ENCODE data around the gene NAA10.
A peak's percentile ranks its signal among the peaks of the same experiment; 100 is the strongest.

NAA10 gene

DNA sequence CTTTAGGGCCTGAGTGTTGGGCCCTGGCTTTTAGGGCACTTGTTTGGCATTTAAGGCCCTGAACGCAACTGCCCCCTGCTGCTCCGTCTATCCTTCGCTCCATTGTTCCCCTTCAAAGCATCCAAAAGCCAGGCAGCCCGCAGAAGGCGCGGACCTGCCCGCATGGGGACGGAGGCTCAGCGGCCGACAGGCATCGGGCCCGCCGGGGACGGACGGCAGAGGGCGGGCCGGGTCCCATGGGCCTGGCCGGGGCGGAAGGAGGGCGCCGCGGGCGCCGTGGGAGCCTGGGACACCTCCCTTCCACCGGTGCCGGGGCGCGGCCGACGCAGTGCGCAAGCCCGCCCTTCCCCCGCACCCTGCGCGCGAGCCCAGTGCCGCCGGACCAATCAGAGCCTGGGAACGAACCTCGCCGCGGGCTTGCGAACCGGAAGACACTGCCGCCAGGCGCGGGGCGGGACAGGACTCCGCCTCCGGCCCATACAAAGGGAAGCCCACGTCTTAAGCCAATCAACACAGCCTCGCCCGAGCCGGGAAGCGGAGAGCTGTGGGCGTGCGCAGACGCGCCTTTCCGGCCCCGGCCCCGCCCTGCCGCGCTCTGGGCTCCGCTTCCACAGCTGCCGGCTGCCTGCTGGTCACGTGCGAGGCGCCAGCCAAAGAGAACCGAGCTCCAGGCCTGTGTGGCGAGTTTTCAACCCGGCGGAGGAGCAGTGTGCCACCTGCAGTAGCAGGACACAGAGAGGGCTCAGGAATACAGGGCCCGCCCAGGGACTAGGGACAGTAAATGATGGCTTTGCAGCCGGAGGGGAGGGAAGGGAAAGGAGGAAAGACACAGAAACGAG lies 6.7 kb downstream of the NAA10 start:
- DNase-seq = peak; percentile 99

DNA sequence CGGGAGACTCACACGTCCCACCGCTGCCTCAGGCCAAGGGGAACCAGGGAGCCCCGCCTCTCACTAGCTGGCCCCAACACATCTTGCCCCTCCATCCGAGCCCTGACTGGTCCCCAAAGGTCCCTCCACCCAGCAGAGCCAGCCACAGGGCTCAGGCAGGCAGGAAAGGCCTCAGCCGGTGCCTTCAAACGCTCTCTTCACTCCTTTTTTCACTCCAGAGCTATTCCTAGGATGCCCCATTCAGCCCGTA lies 7.2 kb downstream of the NAA10 start:
- DNase-seq = no peak

- DNase-seq = peak; percentile 51 to 87 (median 72)
Observed at GRCh38 chrX:153926858-153927671, 7.8 kb downstream of the NAA10 start.

GRCh38 chrX:153926552-153926857 lies 8.3 kb downstream of the NAA10 start:
- no peak for DNase-seq

GRCh38 chrX:153925739-153926551 lies 8.9 kb downstream of the NAA10 start, which contains the start of gene ARHGAP4:
Gene ARHGAP4 (minus strand): TSS chrX:153926264. CDS start chrX:153926202, 62 bp downstream.
- DNase-seq = peak in 2 of 3 experiments; percentile 63 to 73

DNA sequence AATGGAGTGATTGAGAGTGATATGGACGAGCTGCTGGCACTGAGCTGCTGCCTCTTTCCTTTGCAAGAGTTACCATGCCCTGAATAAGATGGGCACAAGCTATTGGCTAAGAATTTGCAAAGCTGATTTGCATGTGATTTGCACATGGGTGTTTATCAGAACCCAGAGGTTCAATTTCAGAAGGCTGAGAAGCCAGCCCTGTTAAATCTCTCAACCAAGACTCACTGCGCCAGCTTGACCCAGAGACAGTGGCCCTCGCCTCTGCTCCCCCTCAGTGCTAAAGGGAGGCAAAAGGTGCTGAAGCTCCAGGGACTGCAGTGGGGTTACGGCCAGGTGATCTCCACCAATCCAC lies 9.5 kb downstream of the NAA10 start:
- DNase-seq = no peak

GRCh38 chrX:153924149-153924861 lies 10.5 kb downstream of the NAA10 start:
- peak in 1 of 3 experiments; percentile 62 for DNase-seq

GRCh38 chrX:153922932-153923857 lies 11.6 kb downstream of the NAA10 start:
- peak in 1 of 3 experiments; percentile 33 for DNase-seq

DNA sequence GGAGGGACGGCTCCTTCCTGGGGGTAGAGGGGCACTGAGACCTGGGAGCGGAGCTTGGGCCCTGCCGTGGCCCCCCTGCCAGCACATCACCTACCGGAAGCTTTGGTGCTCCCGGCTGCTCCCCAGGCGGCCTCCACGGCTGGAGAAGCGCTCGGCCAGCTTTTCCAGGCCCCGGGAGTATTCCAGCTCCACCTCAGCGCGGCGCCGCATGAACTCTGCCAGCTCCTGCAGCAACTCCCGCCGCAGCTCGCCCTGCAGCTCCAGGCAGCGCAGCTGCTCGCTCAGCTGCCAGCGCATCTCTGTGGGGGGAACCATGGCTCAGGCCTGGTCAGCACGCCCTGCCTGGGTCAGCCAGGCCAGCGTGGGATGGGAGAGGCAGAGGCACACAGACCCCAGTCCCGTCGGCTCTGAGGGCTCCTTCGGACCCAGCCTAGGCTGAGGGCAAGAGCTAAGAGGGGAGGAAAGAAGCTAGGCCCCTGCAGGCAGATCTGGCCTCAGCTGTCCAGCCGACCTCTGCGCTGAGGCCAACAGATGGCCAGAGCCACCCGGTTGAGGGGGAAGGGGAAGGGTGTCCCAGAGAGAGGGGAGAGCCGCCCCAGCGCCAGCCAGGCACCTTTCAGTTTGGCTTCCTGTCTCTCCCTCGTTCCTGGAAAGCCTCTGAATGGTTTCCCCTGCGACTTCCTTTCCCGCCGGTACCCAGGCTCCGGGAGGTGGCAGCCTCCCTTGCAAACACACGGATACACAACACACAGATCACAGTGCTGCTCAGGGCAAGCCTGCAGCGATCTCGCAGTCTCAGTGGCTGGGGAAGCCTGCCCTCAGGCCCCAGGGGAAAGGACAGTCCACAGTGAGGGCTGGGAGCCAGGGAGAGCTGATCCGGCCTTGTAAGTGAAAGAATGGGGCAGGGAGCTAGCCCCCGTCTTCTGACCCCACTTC lies 13.1 kb downstream of the NAA10 start:
- peak in 2 of 3 experiments; percentile 56 to 67 for DNase-seq

DNA sequence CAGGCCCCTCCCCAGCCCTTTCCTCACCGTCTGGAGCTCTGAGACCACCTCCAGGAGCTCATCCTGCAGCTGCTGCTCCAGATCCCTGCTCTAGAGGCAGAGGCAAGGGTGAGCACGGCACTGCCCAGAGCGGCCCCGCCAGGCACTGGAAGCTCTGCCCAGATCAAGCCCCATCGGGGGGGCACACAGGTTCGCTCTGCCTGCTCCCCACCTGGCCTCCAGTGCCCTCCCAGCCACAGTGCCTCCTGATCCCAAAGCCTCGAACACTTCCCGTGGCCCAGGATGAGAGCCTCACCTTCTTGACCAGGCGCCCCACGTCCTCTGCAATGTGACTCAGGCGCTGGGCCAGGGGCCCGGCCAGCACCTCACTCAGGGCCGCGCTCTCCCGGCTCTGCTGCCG lies 13.8 kb downstream of the NAA10 start:
- DNase-seq = no peak

- DNase-seq = no peak
Observed at GRCh38 chrX:153920546-153920945, 14.3 kb downstream of the NAA10 start.

DNA sequence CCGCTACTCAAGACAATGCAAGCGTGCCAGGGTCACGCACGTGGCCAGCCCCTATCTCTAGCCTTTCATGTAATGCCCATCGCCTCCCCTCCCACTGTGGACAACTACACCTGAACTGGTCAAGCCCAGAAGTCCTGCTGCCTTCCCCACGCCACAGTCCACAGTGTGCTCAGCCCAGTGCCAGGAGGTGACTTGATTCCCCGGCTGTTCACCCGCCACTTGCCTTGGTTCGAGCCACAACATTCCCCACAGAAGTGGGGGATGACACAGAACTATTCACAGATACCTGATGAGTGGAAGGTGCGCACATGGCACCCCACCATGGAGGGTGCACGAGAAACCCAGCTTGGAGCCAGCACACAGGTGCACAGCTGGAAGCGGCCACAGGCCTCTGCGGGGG lies 15.6 kb downstream of the NAA10 start:
- no peak for DNase-seq

GRCh38 chrX:153917869-153918268 lies 17.0 kb downstream of the NAA10 start:
- DNase-seq = no peak

DNA sequence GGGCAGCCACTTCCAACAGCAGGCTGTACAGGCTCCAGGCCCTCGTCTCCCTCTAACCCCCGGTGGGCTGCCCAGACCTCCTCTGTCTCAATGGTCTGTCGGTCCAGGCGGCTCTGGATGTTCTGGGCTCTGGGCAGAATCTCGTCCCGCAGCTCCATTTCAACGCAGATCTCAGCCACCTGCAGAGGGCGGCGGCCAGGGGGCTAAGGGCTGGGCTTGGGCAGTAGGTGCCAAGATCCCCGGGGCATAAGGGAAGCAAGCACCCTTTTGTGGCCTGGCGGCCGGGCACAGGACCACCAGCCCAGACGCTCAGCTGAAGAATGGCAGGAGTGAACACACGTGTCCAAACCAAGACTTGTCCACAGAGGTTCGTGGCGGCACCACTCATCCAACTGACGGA lies 21.1 kb downstream of the NAA10 start:
- no peak for DNase-seq

- DNase-seq = no peak
Observed at GRCh38 chrX:153913211-153913610, 21.6 kb downstream of the NAA10 start.

DNA sequence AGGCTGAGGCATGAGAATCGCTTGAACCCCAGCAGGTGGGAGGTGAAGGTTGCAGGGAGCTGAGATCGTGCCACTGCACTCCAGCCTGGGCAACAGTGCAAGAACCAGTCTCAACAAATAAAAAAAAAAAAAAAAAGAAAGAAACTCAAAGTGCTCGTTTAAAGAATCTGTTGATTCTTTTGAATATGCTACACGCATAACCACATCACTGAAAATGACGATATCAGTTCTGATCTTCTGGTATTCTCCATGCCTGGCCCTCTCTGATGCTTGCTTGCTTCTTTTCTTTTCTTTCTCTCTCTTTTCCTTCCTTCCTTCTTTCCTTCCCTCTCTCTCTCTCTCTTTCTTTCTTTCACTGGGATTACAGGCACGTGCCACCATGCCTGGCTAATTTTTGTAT lies 23.0 kb downstream of the NAA10 start:
- DNase-seq = no peak

- no peak for DNase-seq
Observed at GRCh38 chrX:153910446-153910845, 24.4 kb downstream of the NAA10 start.

GRCh38 chrX:153909980-153910360 lies 24.9 kb downstream of the NAA10 start:
- no peak for DNase-seq

DNA sequence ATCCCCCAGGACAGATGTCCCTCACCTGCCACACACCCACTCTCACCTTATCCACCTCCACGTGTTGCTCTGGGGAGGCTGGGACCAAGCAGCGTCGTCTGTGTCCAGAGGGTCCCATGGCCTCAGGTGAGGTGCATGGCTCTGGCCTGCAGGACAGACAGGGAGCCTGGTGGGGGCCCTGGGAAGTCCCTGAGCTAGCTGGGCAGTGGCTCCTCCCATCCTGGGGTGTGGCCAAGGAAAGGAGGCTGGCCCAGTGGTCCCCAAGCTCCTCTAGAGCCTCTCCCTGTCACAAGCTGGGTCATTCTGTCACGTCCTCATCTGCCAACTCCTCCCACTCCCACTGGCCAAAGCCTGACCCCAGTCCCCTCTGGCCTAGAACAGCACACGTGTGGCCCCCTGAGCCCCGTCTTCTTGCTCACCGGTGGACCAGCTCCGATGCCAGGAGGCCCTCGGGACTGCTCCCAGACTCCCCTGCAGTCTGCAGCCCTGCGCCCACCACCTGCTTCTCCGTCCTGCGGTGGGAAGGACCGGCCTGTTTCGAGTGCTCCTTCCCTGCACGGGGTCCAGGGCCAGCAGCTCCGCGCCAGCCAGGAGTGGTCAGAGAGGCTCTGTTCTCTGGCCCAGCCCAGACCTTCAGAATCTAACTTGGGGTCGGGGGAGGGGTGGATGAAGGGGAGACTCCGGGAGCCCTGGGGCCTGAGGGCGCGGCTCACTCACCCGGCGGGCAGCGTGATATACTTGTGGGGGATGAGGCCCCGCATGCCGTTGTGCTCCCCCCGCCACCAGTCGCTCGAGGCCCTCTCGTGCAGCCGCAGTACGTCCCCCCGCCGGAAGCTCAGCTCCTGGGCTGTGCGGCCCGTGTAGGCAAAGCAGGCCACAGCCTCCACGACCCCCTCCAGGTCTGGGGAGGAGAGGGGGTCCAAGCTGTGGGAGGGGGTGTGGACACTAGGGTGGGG lies 25.5 kb downstream of the NAA10 start:
- DNase-seq = peak in 1 of 3 experiments; percentile 34
